HG03354 (cell line): Measurements from ENCODE around the gene PRRC2B.
"Not testable (repeated sequence)": the region's sequence is repeated elsewhere in the genome, so short reads cannot be mapped to it uniquely, and the experiment has no call there.

Experiments used
- ATAC-seq: cut with Tn5 transposase; IDR thresholded peaks from one replicate; pipeline ENCODE4 v1.9.1; 2021; ENCODE audit warnings: mild to moderate bottlenecking; ENCODE audit not compliant: unreplicated experiment, poor library complexity, severe bottlenecking

Gene PRRC2B

GRCh38 chr9:131429121-131430012 is 35.5 kb downstream of the PRRC2B start:
- ATAC-seq, result no peak

- no peak for ATAC-seq
These were observed 38.2 kb downstream of the PRRC2B start for GRCh38 chr9:131432050-131432449.

GRCh38 chr9:131432597-131433301 is 38.9 kb downstream of the PRRC2B start:
- no peak for ATAC-seq

- no peak for ATAC-seq
These were observed 39.5 kb downstream of the PRRC2B start for GRCh38 chr9:131433302-131433854.

- ATAC-seq, result no peak
These were observed 40.8 kb downstream of the PRRC2B start for GRCh38 chr9:131434673-131435072.

GRCh38 chr9:131436376-131436775 is 42.5 kb downstream of the PRRC2B start:
- no peak for ATAC-seq

- ATAC-seq, result no peak
These were observed 43.0 kb downstream of the PRRC2B start for GRCh38 chr9:131436865-131437271.

- ATAC-seq, result no peak
These were observed 44.3 kb downstream of the PRRC2B start for GRCh38 chr9:131438190-131438589.

GRCh38 chr9:131439224-131439623 is 45.3 kb downstream of the PRRC2B start:
- ATAC-seq, result no peak

- no peak for ATAC-seq
These were observed 47.6 kb downstream of the PRRC2B start for GRCh38 chr9:131441441-131441840.

- no peak for ATAC-seq
These were observed 48.5 kb downstream of the PRRC2B start for GRCh38 chr9:131442351-131442750.

GRCh38 chr9:131443648-131444047 is 49.8 kb downstream of the PRRC2B start:
- ATAC-seq, result no peak

GRCh38 chr9:131446276-131446675 is 52.4 kb downstream of the PRRC2B start:
- no peak for ATAC-seq

- ATAC-seq, result no peak
These were observed 53.3 kb downstream of the PRRC2B start for GRCh38 chr9:131447148-131447547.

- no peak for ATAC-seq
These were observed 53.7 kb downstream of the PRRC2B start for GRCh38 chr9:131447600-131447999.

- no peak for ATAC-seq
These were observed 54.9 kb downstream of the PRRC2B start for GRCh38 chr9:131448818-131449217.

GRCh38 chr9:131449276-131449675 is 55.4 kb downstream of the PRRC2B start:
- ATAC-seq, result no peak

- no peak for ATAC-seq
These were observed 60.1 kb downstream of the PRRC2B start for GRCh38 chr9:131454028-131454427.

- ATAC-seq, result not testable (repeated sequence)
These were observed 61.8 kb downstream of the PRRC2B start for GRCh38 chr9:131455655-131456054.

- no peak for ATAC-seq
These were observed 63.9 kb downstream of the PRRC2B start for GRCh38 chr9:131457746-131458145.

GRCh38 chr9:131459056-131459455 is 65.2 kb downstream of the PRRC2B start:
- ATAC-seq, result no peak
